Keratinocyte (primary cell): ENCODE measurements around the gene DNAJB5. TPM values are rescaled to one million over a fixed set of nuclear protein-coding genes. Genes with fewer than 3 reads are reported as not detected.

Experiments used
- DNase-seq: peaks from one replicate; pipeline ENCODE4 v3.0.0-alpha.2; 2011; ENCODE audit warnings: low read depth, missing footprints, low spot score
- FAIRE-seq: peaks from 2 replicates; lab custom pipeline; 2011; peaks lifted over from hg19 to GRCh38; lab: Jason Lieb, UNC
- H2AFZ ChIP-seq: 2 replicates; pipeline ENCODE4 v1.6.0; 2012; ENCODE audit warnings: low read length, control low read depth, inconsistent platforms; ENCODE audit not compliant: control insufficient read depth
- H3K27ac ChIP-seq: 2 replicates; pipeline ENCODE4 v1.5.1; 2011; ENCODE audit warnings: low read length; ENCODE audit not compliant: control insufficient read depth, insufficient read depth
- H3K27me3 ChIP-seq: 3 replicates; pipeline ENCODE4 v1.6.0; 2011; ENCODE audit warnings: low read length; ENCODE audit not compliant: control insufficient read depth, insufficient read depth; ENCODE audit errors: extremely low read depth
- H3K36me3 ChIP-seq, 2 experiments: 2 replicates in 1 of 2; 3 replicates in 1 of 2; pipeline ENCODE4 v1.5.1; 2011; ENCODE audit warnings: low read length in 2 of 2, mild to moderate bottlenecking in 1 of 2; ENCODE audit not compliant: control insufficient read depth in 2 of 2, insufficient read depth in 2 of 2; ENCODE audit errors: extremely low read depth in 1 of 2
- H3K4me1 ChIP-seq: 3 replicates; pipeline ENCODE4 v1.5.1; 2011; ENCODE audit warnings: low read length; ENCODE audit not compliant: control insufficient read depth, insufficient read depth; ENCODE audit errors: extremely low read depth
- H3K4me2 ChIP-seq: 3 replicates; pipeline ENCODE4 v1.6.0; 2011; ENCODE audit warnings: low read depth, low read length; ENCODE audit not compliant: control insufficient read depth, insufficient read depth; ENCODE audit errors: extremely low read depth
- H3K4me3 ChIP-seq, 3 experiments: fragments of 200-600 bp in 1 of 3; sonication (generic) in 1 of 3; 2 replicates in 2 of 3; 3 replicates in 1 of 3; pipeline ENCODE4 v1.5.1; 2011 to 2016; ENCODE audit warnings: low read length in 3 of 3, mild to moderate bottlenecking in 3 of 3, control low read depth in 2 of 3, inconsistent platforms in 1 of 3, low read depth in 1 of 3, mixed read lengths in 1 of 3, mixed run types in 1 of 3, moderate library complexity in 1 of 3; ENCODE audit not compliant: control insufficient read depth in 2 of 3, insufficient read depth in 2 of 3; ENCODE audit errors: extremely low read depth in 1 of 3
- H3K79me2 ChIP-seq: 2 replicates; pipeline ENCODE4 v1.6.0; 2012; ENCODE audit warnings: low read length; ENCODE audit not compliant: control insufficient read depth, insufficient read depth
- H3K9ac ChIP-seq: 3 replicates; pipeline ENCODE4 v1.6.0; 2011; ENCODE audit warnings: low read length; ENCODE audit not compliant: control insufficient read depth, insufficient read depth; ENCODE audit errors: extremely low read depth
- H3K9me1 ChIP-seq: 3 replicates; pipeline ENCODE4 v1.6.0; 2011; ENCODE audit warnings: low read length; ENCODE audit not compliant: control insufficient read depth, insufficient read depth; ENCODE audit errors: extremely low read depth
- H3K9me3 ChIP-seq: 2 replicates; pipeline ENCODE4 v1.5.1; 2012; ENCODE audit warnings: low read depth, low read length; ENCODE audit not compliant: control insufficient read depth
- H4K20me1 ChIP-seq: 3 replicates; pipeline ENCODE4 v1.6.0; 2011; ENCODE audit warnings: low read length; ENCODE audit not compliant: control insufficient read depth, insufficient read depth; ENCODE audit errors: extremely low read depth
- EZH2 ChIP-seq: IDR thresholded peaks from one replicate; pipeline ENCODE4 v1.6.1; 2012; ENCODE audit warnings: inconsistent platforms, mild to moderate bottlenecking, low read length, moderate library complexity
- dilution Hi-C: fragments of 300-500 bp; cut with MboI; formaldehyde crosslinking; loops from one replicate; pipeline ENCODE4 v1.7.0; 2020; ENCODE audit warnings: low sequenced_read_pairs; ENCODE audit not compliant: extremely low pct_ligation_motif_present
- polyA plus RNA-seq, 5 experiments: library from polyadenylated mRNA; depleted of rRNA in 3 of 5; stranded (reverse) in 3 of 5; stranded (forward) in 1 of 5; unstranded in 1 of 5; fragments of >200 nt; gene quantifications; 1 replicate in 1 of 5; 2 replicates in 3 of 5; 3 replicates in 1 of 5; pipeline versions ENCODE4 v1.2.1 to v1.2.3, GENCODE V29; 2011 to 2012; ENCODE audit warnings: missing spikeins in 2 of 5, low read depth in 1 of 5, low replicate concordance in 1 of 5
- TF ChIP-seq, protein P1 (sequence below), 3 experiments: IDR thresholded peaks in 1 of 3; conservative IDR thresholded peaks in 1 of 3; optimal IDR thresholded peaks in 1 of 3; 2 replicates in 2 of 3; 3 replicates in 1 of 3; pipeline versions ENCODE3 to v1.5.1; 2011; ENCODE audit warnings: low read length in 3 of 3, mild to moderate bottlenecking in 3 of 3, moderate library complexity in 2 of 3, control low read depth in 1 of 3, inconsistent platforms in 1 of 3; ENCODE audit not compliant: insufficient read depth in 2 of 3; ENCODE audit errors: extremely low read depth in 1 of 3

Gene DNAJB5
- polyA plus RNA-seq, 1 donor (not counting 4 experiments of a cell fraction or from before 2014, with no cell fraction given): 2.4 TPM

GRCh38 chr9:34976441-34976840 is 13.1 kb upstream of the DNAJB5 start:
- no peaks in the 10 kb centered on the region for H3K4me1 ChIP-seq
- no peak overlapping the region for H3K27ac ChIP-seq
- no peak overlapping the region for H2AFZ ChIP-seq
- no peak for TF ChIP-seq EZH2
- TF ChIP-seq, protein P1, sequence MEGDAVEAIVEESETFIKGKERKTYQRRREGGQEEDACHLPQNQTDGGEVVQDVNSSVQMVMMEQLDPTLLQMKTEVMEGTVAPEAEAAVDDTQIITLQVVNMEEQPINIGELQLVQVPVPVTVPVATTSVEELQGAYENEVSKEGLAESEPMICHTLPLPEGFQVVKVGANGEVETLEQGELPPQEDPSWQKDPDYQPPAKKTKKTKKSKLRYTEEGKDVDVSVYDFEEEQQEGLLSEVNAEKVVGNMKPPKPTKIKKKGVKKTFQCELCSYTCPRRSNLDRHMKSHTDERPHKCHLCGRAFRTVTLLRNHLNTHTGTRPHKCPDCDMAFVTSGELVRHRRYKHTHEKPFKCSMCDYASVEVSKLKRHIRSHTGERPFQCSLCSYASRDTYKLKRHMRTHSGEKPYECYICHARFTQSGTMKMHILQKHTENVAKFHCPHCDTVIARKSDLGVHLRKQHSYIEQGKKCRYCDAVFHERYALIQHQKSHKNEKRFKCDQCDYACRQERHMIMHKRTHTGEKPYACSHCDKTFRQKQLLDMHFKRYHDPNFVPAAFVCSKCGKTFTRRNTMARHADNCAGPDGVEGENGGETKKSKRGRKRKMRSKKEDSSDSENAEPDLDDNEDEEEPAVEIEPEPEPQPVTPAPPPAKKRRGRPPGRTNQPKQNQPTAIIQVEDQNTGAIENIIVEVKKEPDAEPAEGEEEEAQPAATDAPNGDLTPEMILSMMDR (optimal IDR thresholded peaks at IDR 0.05 in 1 of 3, IDR thresholded peaks at IDR 0.05 in 1 of 3, conservative IDR thresholded peaks at IDR 0.05 in 1 of 3; ENCODE audit: extremely low read depth in 1 of 3, insufficient read depth in 2 of 3, low read length in 3 of 3): no peak
- H3K9ac ChIP-seq: no peak overlapping the region
- H3K4me2 ChIP-seq: no peak overlapping the region
- H3K9me1 ChIP-seq: no peaks in the 10 kb centered on the region
- dilution Hi-C loops: no loop called here
- peaks cover 11% of the 10 kb centered on the region for H3K27me3 ChIP-seq
- no peak for FAIRE-seq
- H3K36me3 ChIP-seq: no peaks in the 10 kb centered on the region
- no peak for DNase-seq
- H4K20me1 ChIP-seq: no peaks in the 10 kb centered on the region
- H3K4me3 ChIP-seq: no peak overlapping the region
- no peaks in the 10 kb centered on the region for H3K9me3 ChIP-seq
- no peaks in the 10 kb centered on the region for H3K79me2 ChIP-seq

DNA sequence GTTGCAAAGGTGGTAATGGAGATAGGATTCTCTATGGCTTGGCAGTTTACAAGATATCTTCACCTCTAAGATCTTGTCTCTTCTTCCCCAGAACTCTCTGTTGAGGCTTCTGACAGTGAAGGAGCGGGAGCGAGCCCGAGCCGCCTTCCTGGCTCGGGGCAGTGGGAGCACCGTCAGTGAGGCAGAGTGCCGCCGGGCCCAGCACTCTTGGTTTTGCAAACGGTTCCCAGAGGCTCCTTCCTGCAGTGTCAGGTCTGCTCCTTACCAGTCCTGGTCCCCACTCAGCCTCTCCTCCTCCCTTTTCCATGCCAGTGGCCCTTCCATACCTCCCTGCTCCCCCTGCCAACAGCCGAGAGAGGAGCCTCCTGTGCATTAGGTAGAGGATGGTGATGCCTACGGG is 12.6 kb upstream of the DNAJB5 start:
- Histone ChIP-seq H3K4me2 (no peak overlapping the region), H3K9ac (no peak overlapping the region), H3K9me3 (no peaks in the 10 kb centered on the region), H3K4me1 (no peaks in the 10 kb centered on the region), H3K27me3 (peaks cover 11% of the 10 kb centered on the region), H3K4me3 (no peak overlapping the region), H3K36me3 (no peaks in the 10 kb centered on the region), H3K79me2 (no peaks in the 10 kb centered on the region), H3K27ac (no peak overlapping the region), H4K20me1 (no peaks in the 10 kb centered on the region), H2AFZ (no peak overlapping the region), H3K9me1 (no peaks in the 10 kb centered on the region)
- no peak for TF ChIP-seq EZH2
- TF ChIP-seq, protein P1 (optimal IDR thresholded peaks at IDR 0.05 in 1 of 3, IDR thresholded peaks at IDR 0.05 in 1 of 3, conservative IDR thresholded peaks at IDR 0.05 in 1 of 3; ENCODE audit: extremely low read depth in 1 of 3, insufficient read depth in 2 of 3, low read length in 3 of 3): no peak
- dilution Hi-C loops: no loop called here
- no peak for DNase-seq
- FAIRE-seq: no peak
